IPS DF 19.7 (cell line): ENCODE results near the gene PHF21B.
"Not testable (repeated sequence)": the region's sequence is repeated elsewhere in the genome, so short reads cannot be mapped to it uniquely, and the experiment has no call there.

Experiments
- DNase-seq: peaks from one replicate; pipeline ENCODE4 v3.0.0-alpha.2; 2013; ENCODE audit warnings: low read depth, low spot score

Gene PHF21B

GRCh38 chr22:44935724-44936123, 74.1 kb downstream of the PHF21B start:
- no peak for DNase-seq

- DNase-seq = no peak
These were observed 75.4 kb downstream of the PHF21B start for GRCh38 chr22:44934454-44934735.

- no peak for DNase-seq
These were observed 75.9 kb downstream of the PHF21B start for GRCh38 chr22:44933666-44934453.

- DNase-seq = no peak
These were observed 77.3 kb downstream of the PHF21B start for GRCh38 chr22:44932493-44932892.

- no peak for DNase-seq
These were observed 78.0 kb downstream of the PHF21B start for GRCh38 chr22:44931766-44932165.

- DNase-seq = no peak
These were observed 78.7 kb downstream of the PHF21B start for GRCh38 chr22:44931077-44931540.

GRCh38 chr22:44930711-44931035, 79.1 kb downstream of the PHF21B start:
- DNase-seq = no peak

GRCh38 chr22:44930016-44930710, 79.6 kb downstream of the PHF21B start:
- DNase-seq = no peak

- DNase-seq = no peak
These were observed 80.3 kb downstream of the PHF21B start for GRCh38 chr22:44929359-44930015.

- no peak for DNase-seq
These were observed 81.0 kb downstream of the PHF21B start for GRCh38 chr22:44928711-44929358.

- DNase-seq = no peak
These were observed 81.7 kb downstream of the PHF21B start for GRCh38 chr22:44928136-44928463.

- no peak for DNase-seq
These were observed 82.2 kb downstream of the PHF21B start for GRCh38 chr22:44927463-44928135.

GRCh38 chr22:44926491-44927415, 83.1 kb downstream of the PHF21B start:
- DNase-seq = no peak

GRCh38 chr22:44926124-44926475, 83.7 kb downstream of the PHF21B start:
- DNase-seq = no peak

GRCh38 chr22:44925465-44926123, 84.2 kb downstream of the PHF21B start:
- no peak for DNase-seq

- DNase-seq = no peak
These were observed 85.1 kb downstream of the PHF21B start for GRCh38 chr22:44924710-44925109.

- no peak for DNase-seq
These were observed 85.7 kb downstream of the PHF21B start for GRCh38 chr22:44924098-44924497.

GRCh38 chr22:44921766-44922165, 88.0 kb downstream of the PHF21B start:
- DNase-seq = not testable (repeated sequence)

GRCh38 chr22:44920183-44920582, 89.6 kb downstream of the PHF21B start:
- no peak for DNase-seq

- DNase-seq = no peak
These were observed 90.1 kb downstream of the PHF21B start for GRCh38 chr22:44919691-44920090.
